ENCODE results near the gene ZDHHC5. TPM values are rescaled to one million over a fixed set of nuclear protein-coding genes. Genes with fewer than 3 reads are reported as not detected.

The ZDHHC5 gene
- total RNA-seq, 1 experiment from 2014 or later = 51.6 TPM

- TF ChIP-seq TCF7 (CRISPR knock-in tag; IDR thresholded peaks at IDR 0.05; ENCODE audit: low read depth) (no peak), MXD4 (CRISPR knock-in tag; IDR thresholded peaks at IDR 0.05; ENCODE audit: borderline replicate concordance) (no peak), ZNF416 (CRISPR knock-in tag; IDR thresholded peaks at IDR 0.05) (peak; percentile 97), CTCF (IDR thresholded peaks at IDR 0.05) (no peak), ELF4 (CRISPR knock-in tag; IDR thresholded peaks at IDR 0.05; ENCODE audit: low read depth) (no peak), ZNF232 (CRISPR knock-in tag; IDR thresholded peaks at IDR 0.05) (peak; percentile 58; the same call in 1 of the 2 replicates), ZNF532 (CRISPR knock-in tag; IDR thresholded peaks at IDR 0.05; ENCODE audit: borderline replicate concordance) (peak; percentile 98), ZNF281 (CRISPR knock-in tag; IDR thresholded peaks at IDR 0.05) (peak; percentile 75; the same call in 1 of the 2 replicates), SOX15 (CRISPR knock-in tag; IDR thresholded peaks at IDR 0.05) (no peak), ZBTB43 (CRISPR knock-in tag; IDR thresholded peaks at IDR 0.05) (no peak), ESRRA (CRISPR knock-in tag; IDR thresholded peaks at IDR 0.05; ENCODE audit: borderline replicate concordance) (0 out of 2 replicates have a peak, but pooled peaks have one; percentile 32), PRRX2 (CRISPR knock-in tag; IDR thresholded peaks at IDR 0.05) (peak; percentile 97), FOXJ3 (CRISPR knock-in tag; IDR thresholded peaks at IDR 0.05; ENCODE audit: borderline replicate concordance) (no peak), RELA (CRISPR knock-in tag; IDR thresholded peaks at IDR 0.05; ENCODE audit: borderline replicate concordance) (no peak), PREB (CRISPR knock-in tag; IDR thresholded peaks at IDR 0.05; ENCODE audit: borderline replicate concordance) (no peak), MYBL2 (CRISPR knock-in tag; IDR thresholded peaks at IDR 0.05) (no peak; the same call in 1 of the 2 replicates), NFYB (CRISPR knock-in tag; conservative IDR thresholded peaks at IDR 0.05; ENCODE audit: low read depth) (no peak), ZNF425 (CRISPR knock-in tag; conservative IDR thresholded peaks at IDR 0.05) (peak; percentile 92), STAT6 (CRISPR knock-in tag; conservative IDR thresholded peaks at IDR 0.05; ENCODE audit: low read depth) (no peak), EMX1 (CRISPR knock-in tag; IDR thresholded peaks at IDR 0.05) (peak; percentile 24; the same call in 1 of the 2 replicates)
Measured at GRCh38 chr11:57648801-57649735, 18.8 kb upstream of the ZDHHC5 start (continued).

Data from WTC11 (cell line).